ENCODE results near the gene PACRG.

The PACRG gene

GRCh38 chr6:163289447-163289846 lies 561.7 kb downstream of the PACRG start:
- H3K4me1 ChIP-seq (ENCODE audit: insufficient read depth, low read length), result no peaks in the 10 kb centered on the region

GRCh38 chr6:163290545-163291274 lies 562.9 kb downstream of the PACRG start:
- H3K9me3 ChIP-seq (ENCODE audit: control insufficient read depth, insufficient read depth, low read length), result no peaks in the 10 kb centered on the region
- H3K9ac ChIP-seq (ENCODE audit: low read depth, low read length), result no peak overlapping the region
- H3K4me1 ChIP-seq (ENCODE audit: insufficient read depth, low read length), result no peaks in the 10 kb centered on the region
- no peaks in the 10 kb centered on the region for H3K36me3 ChIP-seq (ENCODE audit: insufficient read depth, low read length)

More at GRCh38 chr6:163289447-163289846, 561.7 kb downstream of the PACRG start:
- H3K36me3 ChIP-seq (ENCODE audit: insufficient read depth, low read length), result no peaks in the 10 kb centered on the region
- no peak overlapping the region for H3K9ac ChIP-seq (ENCODE audit: low read depth, low read length)
- H3K9me3 ChIP-seq (ENCODE audit: control insufficient read depth, insufficient read depth, low read length), result no peaks in the 10 kb centered on the region

- no peak overlapping the region for H3K9ac ChIP-seq (ENCODE audit: low read depth, low read length)
These were observed 563.8 kb downstream of the PACRG start for GRCh38 chr6:163291622-163292021.

GRCh38 chr6:163293286-163293685 lies 565.5 kb downstream of the PACRG start:
- H3K4me1 ChIP-seq (ENCODE audit: insufficient read depth, low read length), result no peaks in the 10 kb centered on the region
- H3K36me3 ChIP-seq (ENCODE audit: insufficient read depth, low read length), result no peaks in the 10 kb centered on the region
- H3K9me3 ChIP-seq (ENCODE audit: control insufficient read depth, insufficient read depth, low read length), result no peaks in the 10 kb centered on the region
- H3K9ac ChIP-seq (ENCODE audit: low read depth, low read length), result no peak overlapping the region

More at GRCh38 chr6:163291622-163292021, 563.8 kb downstream of the PACRG start:
- Histone ChIP-seq H3K4me1 (ENCODE audit: insufficient read depth, low read length) (no peaks in the 10 kb centered on the region), H3K9me3 (ENCODE audit: control insufficient read depth, insufficient read depth, low read length) (no peaks in the 10 kb centered on the region), H3K36me3 (ENCODE audit: insufficient read depth, low read length) (no peaks in the 10 kb centered on the region)

- Histone ChIP-seq H3K9me3 (ENCODE audit: control insufficient read depth, insufficient read depth, low read length) (no peaks in the 10 kb centered on the region), H3K9ac (ENCODE audit: low read depth, low read length) (no peak overlapping the region), H3K36me3 (ENCODE audit: insufficient read depth, low read length) (no peaks in the 10 kb centered on the region), H3K4me1 (ENCODE audit: insufficient read depth, low read length) (no peaks in the 10 kb centered on the region)
These were observed 567.0 kb downstream of the PACRG start for GRCh38 chr6:163294734-163295133.

GRCh38 chr6:163296835-163297519 lies 569.2 kb downstream of the PACRG start:
- no peaks in the 10 kb centered on the region; the same call in 1 of the 2 replicates for H3K36me3 ChIP-seq (ENCODE audit: insufficient read depth, low read length)
- H3K4me1 ChIP-seq (ENCODE audit: insufficient read depth, low read length), result no peaks in the 10 kb centered on the region
- no peaks in the 10 kb centered on the region for H3K9me3 ChIP-seq (ENCODE audit: control insufficient read depth, insufficient read depth, low read length)
- no peak overlapping the region for H3K9ac ChIP-seq (ENCODE audit: low read depth, low read length)

- no peaks in the 10 kb centered on the region for H3K9me3 ChIP-seq (ENCODE audit: control insufficient read depth, insufficient read depth, low read length)
- H3K4me1 ChIP-seq (ENCODE audit: insufficient read depth, low read length), result no peaks in the 10 kb centered on the region
- no peak overlapping the region for H3K9ac ChIP-seq (ENCODE audit: low read depth, low read length)
- no peaks in the 10 kb centered on the region; the same call in 1 of the 2 replicates for H3K36me3 ChIP-seq (ENCODE audit: insufficient read depth, low read length)
These were observed 570.5 kb downstream of the PACRG start for GRCh38 chr6:163298079-163298830.

- H3K4me1 ChIP-seq (ENCODE audit: insufficient read depth, low read length), result no peaks in the 10 kb centered on the region
These were observed 573.1 kb downstream of the PACRG start for GRCh38 chr6:163300838-163301237.

GRCh38 chr6:163301726-163302635 lies 574.2 kb downstream of the PACRG start:
- no peaks in the 10 kb centered on the region for H3K9me3 ChIP-seq (ENCODE audit: control insufficient read depth, insufficient read depth, low read length)

More at GRCh38 chr6:163300838-163301237, 573.1 kb downstream of the PACRG start:
- Histone ChIP-seq H3K9ac (ENCODE audit: low read depth, low read length) (no peak overlapping the region), H3K9me3 (ENCODE audit: control insufficient read depth, insufficient read depth, low read length) (no peaks in the 10 kb centered on the region), H3K36me3 (ENCODE audit: insufficient read depth, low read length) (no peaks in the 10 kb centered on the region; the same call in 1 of the 2 replicates)

GRCh38 chr6:163302747-163303146 lies 575.0 kb downstream of the PACRG start:
- Histone ChIP-seq H3K4me1 (ENCODE audit: insufficient read depth, low read length) (no peaks in the 10 kb centered on the region), H3K9ac (ENCODE audit: low read depth, low read length) (no peak overlapping the region), H3K9me3 (ENCODE audit: control insufficient read depth, insufficient read depth, low read length) (no peaks in the 10 kb centered on the region), H3K36me3 (ENCODE audit: insufficient read depth, low read length) (no peaks in the 10 kb centered on the region; the same call in 1 of the 2 replicates)

More at GRCh38 chr6:163301726-163302635, 574.2 kb downstream of the PACRG start:
- no peaks in the 10 kb centered on the region for H3K4me1 ChIP-seq (ENCODE audit: insufficient read depth, low read length)
- H3K36me3 ChIP-seq (ENCODE audit: insufficient read depth, low read length), result no peaks in the 10 kb centered on the region; the same call in 1 of the 2 replicates
- H3K9ac ChIP-seq (ENCODE audit: low read depth, low read length), result no peak overlapping the region

GRCh38 chr6:163306000-163306399 lies 578.2 kb downstream of the PACRG start:
- Histone ChIP-seq H3K36me3 (ENCODE audit: insufficient read depth, low read length) (no peaks in the 10 kb centered on the region; the same call in 1 of the 2 replicates), H3K4me1 (ENCODE audit: insufficient read depth, low read length) (no peaks in the 10 kb centered on the region), H3K9ac (ENCODE audit: low read depth, low read length) (no peak overlapping the region), H3K9me3 (ENCODE audit: control insufficient read depth, insufficient read depth, low read length) (no peaks in the 10 kb centered on the region)

- H3K9ac ChIP-seq (ENCODE audit: low read depth, low read length), result no peak overlapping the region
- no peaks in the 10 kb centered on the region for H3K36me3 ChIP-seq (ENCODE audit: insufficient read depth, low read length)
- H3K9me3 ChIP-seq (ENCODE audit: control insufficient read depth, insufficient read depth, low read length), result no peaks in the 10 kb centered on the region
- H3K4me1 ChIP-seq (ENCODE audit: insufficient read depth, low read length), result no peaks in the 10 kb centered on the region
These were observed 581.1 kb downstream of the PACRG start for GRCh38 chr6:163308629-163309440.

GRCh38 chr6:163309491-163310026 lies 581.8 kb downstream of the PACRG start:
- H3K9me3 ChIP-seq (ENCODE audit: control insufficient read depth, insufficient read depth, low read length), result no peaks in the 10 kb centered on the region
- H3K36me3 ChIP-seq (ENCODE audit: insufficient read depth, low read length), result no peaks in the 10 kb centered on the region
- H3K9ac ChIP-seq (ENCODE audit: low read depth, low read length), result no peak overlapping the region
- H3K4me1 ChIP-seq (ENCODE audit: insufficient read depth, low read length), result no peaks in the 10 kb centered on the region

All from ES-I3 (cell line).